NCI-H345 (cell line): ENCODE data around the gene ATP2B2.
"Not testable (repeated sequence)": the region's sequence is repeated elsewhere in the genome, so short reads cannot be mapped to it uniquely, and the experiment has no call there.

Experiments
- DNase-seq: peaks from one replicate; lab custom pipeline; 2025; lab: John Stamatoyannopoulos, UW

ATP2B2 gene

GRCh38 chr3:10382892-10383849, 122.2 kb downstream of the ATP2B2 start:
- no peak for DNase-seq

GRCh38 chr3:10382445-10382844, 122.9 kb downstream of the ATP2B2 start:
- not testable (repeated sequence) for DNase-seq

- DNase-seq, result no peak
Observed at GRCh38 chr3:10381336-10381735, 124.0 kb downstream of the ATP2B2 start.

GRCh38 chr3:10380906-10381305, 124.5 kb downstream of the ATP2B2 start:
- no peak for DNase-seq

- DNase-seq, result no peak
Observed at GRCh38 chr3:10379961-10380360, 125.4 kb downstream of the ATP2B2 start.

GRCh38 chr3:10379161-10379560, 126.2 kb downstream of the ATP2B2 start:
- DNase-seq, result no peak

GRCh38 chr3:10378742-10379141, 126.6 kb downstream of the ATP2B2 start:
- DNase-seq, result no peak

- no peak for DNase-seq
Observed at GRCh38 chr3:10378246-10378645, 127.1 kb downstream of the ATP2B2 start.

- no peak for DNase-seq
Observed at GRCh38 chr3:10377148-10377725, 128.1 kb downstream of the ATP2B2 start.

GRCh38 chr3:10376353-10376752, 129.0 kb downstream of the ATP2B2 start:
- DNase-seq, result peak; percentile 45

- DNase-seq, result no peak
Observed at GRCh38 chr3:10375296-10376053, 129.9 kb downstream of the ATP2B2 start.

- DNase-seq, result no peak
Observed at GRCh38 chr3:10374311-10374710, 131.1 kb downstream of the ATP2B2 start.

- DNase-seq, result no peak
Observed at GRCh38 chr3:10373686-10374261, 131.6 kb downstream of the ATP2B2 start.

- no peak for DNase-seq
Observed at GRCh38 chr3:10371789-10372188, 133.6 kb downstream of the ATP2B2 start.

GRCh38 chr3:10371167-10371566, 134.2 kb downstream of the ATP2B2 start:
- DNase-seq, result no peak

- no peak for DNase-seq
Observed at GRCh38 chr3:10370429-10370828, 135.0 kb downstream of the ATP2B2 start.

- DNase-seq, result no peak
Observed at GRCh38 chr3:10368512-10368911, 136.9 kb downstream of the ATP2B2 start.

GRCh38 chr3:10367506-10367905, 137.9 kb downstream of the ATP2B2 start:
- DNase-seq, result no peak

GRCh38 chr3:10366651-10367101, 138.7 kb downstream of the ATP2B2 start:
- no peak for DNase-seq

- no peak for DNase-seq
Observed at GRCh38 chr3:10365791-10366190, 139.6 kb downstream of the ATP2B2 start.

GRCh38 chr3:10365316-10365715, 140.1 kb downstream of the ATP2B2 start:
- no peak for DNase-seq

- DNase-seq, result no peak
Observed at GRCh38 chr3:10364806-10365205, 140.6 kb downstream of the ATP2B2 start.
